ENCODE measurements around the gene ARHGEF7.
"Not testable (repeated sequence)": the region's sequence is repeated elsewhere in the genome, so short reads cannot be mapped to it uniquely, and the experiment has no call there.

The ARHGEF7 gene

DNA sequence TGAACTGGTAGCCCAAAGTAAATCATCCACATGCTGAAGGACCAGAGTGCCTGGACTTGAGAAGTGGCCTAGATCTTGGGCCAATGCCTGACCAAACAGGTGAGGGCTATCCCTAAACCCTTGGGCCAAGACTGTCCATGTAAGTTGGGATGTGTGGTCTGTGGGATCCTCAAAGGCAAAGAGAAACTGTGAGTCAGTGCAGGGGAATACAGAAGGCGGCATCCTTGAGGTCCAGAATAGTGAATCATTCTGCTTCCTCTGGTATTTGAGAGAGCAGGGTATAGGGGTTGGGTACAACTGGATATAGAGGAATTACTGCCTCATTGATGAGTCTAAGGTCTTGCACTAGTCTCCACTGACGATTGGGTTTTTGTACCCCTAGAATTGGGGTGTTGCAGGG is 79.5 kb downstream of the ARHGEF7 start:
- not testable (repeated sequence) for H3K27ac ChIP-seq (ENCODE audit: low read depth, low read length); H3K79me2 ChIP-seq (ENCODE audit: control insufficient read depth, insufficient read depth, low read length, poor library complexity); H2AFZ ChIP-seq (ENCODE audit: insufficient read depth, low read length, poor library complexity); H2BK120ac ChIP-seq (ENCODE audit: insufficient read depth, low read length, poor library complexity); H2BK12ac ChIP-seq (ENCODE audit: low read length); H4K12ac ChIP-seq (ENCODE audit: low read depth, low read length); H3K27me3 ChIP-seq (ENCODE audit: insufficient read depth, low read length); H4K91ac ChIP-seq (ENCODE audit: low read depth, low read length); H3K9me3 ChIP-seq (ENCODE audit: insufficient read depth, low read depth, low read length); H4K8ac ChIP-seq (ENCODE audit: low read depth, low read length); H2BK5ac ChIP-seq (ENCODE audit: low read depth, low read length, poor library complexity); H3K4ac ChIP-seq (ENCODE audit: low read depth, low read length); H3K14ac ChIP-seq (ENCODE audit: low read length); H3K79me1 ChIP-seq (ENCODE audit: low read length); H3K18ac ChIP-seq (ENCODE audit: low read length); H3K23ac ChIP-seq (ENCODE audit: low read length); H3K4me2 ChIP-seq (ENCODE audit: low read length); H2AK5ac ChIP-seq (ENCODE audit: low read length); H3K36me3 ChIP-seq (ENCODE audit: control insufficient read depth in 1 of 2, insufficient read depth in 2 of 2, low read length in 2 of 2); H3K4me3 ChIP-seq (ENCODE audit: low read depth, low read length); H3K9ac ChIP-seq (ENCODE audit: low read length)
- H3K4me1 ChIP-seq (ENCODE audit: control insufficient read depth in 1 of 2, insufficient read depth in 2 of 2, low read length in 2 of 2) = peaks cover 9 to 12% of the 10 kb centered on the region in 2 experiments
- WGBS (ENCODE audit: extremely low coverage, insufficient coverage, insufficient read length) = no CpG with 5 or more reads among the region's 2 CpGs
- peak; percentile 71 to 77 for DNase-seq

DNA sequence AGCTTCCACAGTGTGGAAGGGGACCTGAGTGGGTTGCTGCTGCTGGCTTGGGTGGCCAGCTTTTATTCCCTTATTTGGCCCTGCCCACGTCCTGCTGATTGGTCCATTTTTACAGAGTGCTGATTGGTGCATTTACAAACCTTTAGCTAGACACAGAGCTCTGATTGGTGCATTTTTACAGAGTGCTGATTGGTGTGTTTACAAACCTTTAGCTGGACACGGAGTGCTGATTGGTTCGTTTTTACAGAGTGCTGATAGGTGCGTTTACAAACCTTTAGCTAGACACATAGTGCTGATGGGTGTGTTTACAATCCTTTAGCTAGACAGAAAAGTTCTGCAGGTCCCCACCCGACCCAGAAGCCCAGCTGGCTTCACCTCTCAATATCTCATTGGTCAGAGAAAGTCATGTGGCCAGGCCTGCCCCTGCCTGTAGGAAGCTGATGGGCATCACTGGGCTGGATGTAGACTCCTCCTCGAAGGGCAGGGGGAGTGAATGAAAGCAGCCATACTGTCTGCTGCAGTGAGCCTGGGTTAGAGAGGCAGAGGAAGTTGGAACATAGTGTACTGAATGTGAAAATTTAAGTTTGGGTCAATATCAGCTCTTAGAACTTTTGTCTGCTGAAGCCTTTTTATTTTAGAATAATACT is 83.7 kb downstream of the ARHGEF7 start:
- H3K23ac ChIP-seq (ENCODE audit: low read length); H4K8ac ChIP-seq (ENCODE audit: low read depth, low read length); H2AK5ac ChIP-seq (ENCODE audit: low read length); DNase-seq; H2BK120ac ChIP-seq (ENCODE audit: insufficient read depth, low read length, poor library complexity); H2AFZ ChIP-seq (ENCODE audit: insufficient read depth, low read length, poor library complexity); H3K18ac ChIP-seq (ENCODE audit: low read length); H3K27me3 ChIP-seq (ENCODE audit: insufficient read depth, low read length); H4K91ac ChIP-seq (ENCODE audit: low read depth, low read length); H4K12ac ChIP-seq (ENCODE audit: low read depth, low read length); H3K79me2 ChIP-seq (ENCODE audit: control insufficient read depth, insufficient read depth, low read length, poor library complexity); H2BK12ac ChIP-seq (ENCODE audit: low read length); H3K9ac ChIP-seq (ENCODE audit: low read length); H3K27ac ChIP-seq (ENCODE audit: low read depth, low read length); H3K9me3 ChIP-seq (ENCODE audit: insufficient read depth, low read depth, low read length); H2BK5ac ChIP-seq (ENCODE audit: low read depth, low read length, poor library complexity); H3K79me1 ChIP-seq (ENCODE audit: low read length); H3K14ac ChIP-seq (ENCODE audit: low read length); H3K4me3 ChIP-seq (ENCODE audit: low read depth, low read length); H3K4me2 ChIP-seq (ENCODE audit: low read length); H3K36me3 ChIP-seq (ENCODE audit: control insufficient read depth in 1 of 2, insufficient read depth in 2 of 2, low read length in 2 of 2): not testable (repeated sequence)
- H3K4ac ChIP-seq (ENCODE audit: low read depth, low read length) = peak overlapping the region; percentile 51
- H3K4me1 ChIP-seq (ENCODE audit: control insufficient read depth in 1 of 2, insufficient read depth in 2 of 2, low read length in 2 of 2) = peaks cover 11 to 13% of the 10 kb centered on the region in 2 experiments
- WGBS (ENCODE audit: extremely low coverage, insufficient coverage, insufficient read length) = no CpG with 5 or more reads among the region's 6 CpGs

- Histone ChIP-seq H3K4me3 (ENCODE audit: low read depth, low read length) (no peak overlapping the region), H4K91ac (ENCODE audit: low read depth, low read length) (no peak overlapping the region), H2BK5ac (ENCODE audit: low read depth, low read length, poor library complexity) (no peak overlapping the region), H3K9me3 (ENCODE audit: insufficient read depth, low read depth, low read length) (peaks cover 1% of the 10 kb centered on the region), H4K8ac (ENCODE audit: low read depth, low read length) (no peak overlapping the region), H3K14ac (ENCODE audit: low read length) (no peak overlapping the region), H3K27me3 (ENCODE audit: insufficient read depth, low read length) (no peaks in the 10 kb centered on the region), H3K23ac (ENCODE audit: low read length) (no peak overlapping the region), H3K18ac (ENCODE audit: low read length) (no peak overlapping the region), H3K27ac (ENCODE audit: low read depth, low read length) (no peak overlapping the region), H2BK12ac (ENCODE audit: low read length) (no peak overlapping the region), H3K4me1 (ENCODE audit: control insufficient read depth in 1 of 2, insufficient read depth in 2 of 2, low read length in 2 of 2) (peaks cover 10 to 16% of the 10 kb centered on the region in 2 experiments), H3K4me2 (ENCODE audit: low read length) (no peak overlapping the region), H2AK5ac (ENCODE audit: low read length) (no peak overlapping the region), H3K9ac (ENCODE audit: low read length) (no peak overlapping the region), H3K79me2 (ENCODE audit: control insufficient read depth, insufficient read depth, low read length, poor library complexity) (no peaks in the 10 kb centered on the region), H3K79me1 (ENCODE audit: low read length) (peaks cover 3% of the 10 kb centered on the region), H2AFZ (ENCODE audit: insufficient read depth, low read length, poor library complexity) (no peak overlapping the region), H3K36me3 (ENCODE audit: control insufficient read depth in 1 of 2, insufficient read depth in 2 of 2, low read length in 2 of 2) (peaks cover 5 to 8% of the 10 kb centered on the region in 2 experiments), H3K4ac (ENCODE audit: low read depth, low read length) (peak overlapping the region; percentile 42), H4K12ac (ENCODE audit: low read depth, low read length) (no peak overlapping the region), H2BK120ac (ENCODE audit: insufficient read depth, low read length, poor library complexity) (no peak overlapping the region)
- no peak for DNase-seq
- no CpG with 5 or more reads among the region's 8 CpGs for WGBS (ENCODE audit: extremely low coverage, insufficient coverage, insufficient read length)
Observed at GRCh38 chr13:111201304-111201940, 86.3 kb downstream of the ARHGEF7 start.

- no peak overlapping the region for H3K4me2 ChIP-seq (ENCODE audit: low read length)
- no CpG with 5 or more reads among the region's 4 CpGs for WGBS (ENCODE audit: extremely low coverage, insufficient coverage, insufficient read length)
Observed at GRCh38 chr13:111202156-111202621, 87.1 kb downstream of the ARHGEF7 start.

More at GRCh38 chr13:111202156-111202621, 87.1 kb downstream of the ARHGEF7 start:
- no peak overlapping the region for H3K18ac ChIP-seq (ENCODE audit: low read length)
- no peaks in the 10 kb centered on the region for H3K79me2 ChIP-seq (ENCODE audit: control insufficient read depth, insufficient read depth, low read length, poor library complexity)
- H3K9me3 ChIP-seq (ENCODE audit: insufficient read depth, low read depth, low read length) = peaks cover 1% of the 10 kb centered on the region
- H4K8ac ChIP-seq (ENCODE audit: low read depth, low read length) = no peak overlapping the region
- H2BK5ac ChIP-seq (ENCODE audit: low read depth, low read length, poor library complexity) = no peak overlapping the region
- no peak overlapping the region for H2BK120ac ChIP-seq (ENCODE audit: insufficient read depth, low read length, poor library complexity)
- H3K14ac ChIP-seq (ENCODE audit: low read length) = no peak overlapping the region
- H3K23ac ChIP-seq (ENCODE audit: low read length) = peak overlapping the region; percentile 18
- no peak overlapping the region for H2BK12ac ChIP-seq (ENCODE audit: low read length)
- no peak overlapping the region for H3K4me3 ChIP-seq (ENCODE audit: low read depth, low read length)
- H2AFZ ChIP-seq (ENCODE audit: insufficient read depth, low read length, poor library complexity) = no peak overlapping the region
- peaks cover 10 to 16% of the 10 kb centered on the region in 2 experiments for H3K4me1 ChIP-seq (ENCODE audit: control insufficient read depth in 1 of 2, insufficient read depth in 2 of 2, low read length in 2 of 2)
- H3K27ac ChIP-seq (ENCODE audit: low read depth, low read length) = no peak overlapping the region
- H4K12ac ChIP-seq (ENCODE audit: low read depth, low read length) = no peak overlapping the region
- peaks cover 3% of the 10 kb centered on the region for H3K79me1 ChIP-seq (ENCODE audit: low read length)
- peak overlapping the region; percentile 0 for H3K4ac ChIP-seq (ENCODE audit: low read depth, low read length)
- no peaks in the 10 kb centered on the region for H3K27me3 ChIP-seq (ENCODE audit: insufficient read depth, low read length)
- H4K91ac ChIP-seq (ENCODE audit: low read depth, low read length) = no peak overlapping the region
- DNase-seq = no peak
- H2AK5ac ChIP-seq (ENCODE audit: low read length) = peak overlapping the region; percentile 0
- H3K9ac ChIP-seq (ENCODE audit: low read length) = no peak overlapping the region
- peaks cover 3 to 5% of the 10 kb centered on the region in 2 experiments for H3K36me3 ChIP-seq (ENCODE audit: control insufficient read depth in 1 of 2, insufficient read depth in 2 of 2, low read length in 2 of 2)

Data from trophoblast cell (in vitro differentiated cells and primary cell).